Common myeloid progenitor, CD34-positive (primary cell): Measurements from ENCODE around the gene C17orf75.
A peak's percentile ranks its signal among the peaks of the same experiment; 100 is the strongest.

Experiments
- CTCF ChIA-PET: fragments of 350-600 bp; sonication (Branson Sonifier 250); formaldehyde crosslinking; loops from one replicate; lab custom pipeline; 2021; ENCODE audit warnings: antibody characterized with exemption; lab: Charles Lee
- POLR2A ChIA-PET: fragments of 350-600 bp; sonication (Branson Sonifier 250); formaldehyde crosslinking; loops from one replicate; lab custom pipeline; 2021; ENCODE audit warnings: antibody characterized with exemption; lab: Charles Lee
- DNase-seq, 3 donors: peaks; one replicate each; pipeline versions ENCODE4 v3.0.0 to v3.0.0-alpha.2; 2013
- H3K27ac ChIP-seq, 2 experiments: 1 replicate in 1 of 2; 2 replicates in 1 of 2; pipeline ENCODE4 v1.7.0; 2013; ENCODE audit warnings: inconsistent platforms in 2 of 2, low read length in 2 of 2, mild to moderate bottlenecking in 2 of 2, low read depth in 1 of 2, moderate library complexity in 1 of 2; ENCODE audit not compliant: severe bottlenecking in 2 of 2, insufficient read depth in 1 of 2, poor library complexity in 1 of 2
- H3K27me3 ChIP-seq, 5 experiments: replicated peaks in 2 of 5; 1 replicate in 3 of 5; 2 replicates in 2 of 5; pipeline versions ENCODE4 v1.6.1 to v1.7.0; 2013; ENCODE audit warnings: low read length in 4 of 5, mild to moderate bottlenecking in 2 of 5, moderate library complexity in 2 of 5, inconsistent platforms in 1 of 5; ENCODE audit not compliant: insufficient read depth in 5 of 5, control insufficient read depth in 4 of 5
- H3K36me3 ChIP-seq, 4 experiments: 1 replicate in 2 of 4; 2 replicates in 2 of 4; pipeline versions ENCODE4 v1.6.1 to v1.7.0; 2013; ENCODE audit warnings: low read length in 3 of 4, control low read depth in 1 of 4, mild to moderate bottlenecking in 1 of 4; ENCODE audit not compliant: control insufficient read depth in 4 of 4, insufficient read depth in 4 of 4
- H3K4me1 ChIP-seq, 4 experiments: 1 replicate in 3 of 4; 2 replicates in 1 of 4; pipeline versions ENCODE4 v1.6.1 to v1.7.1; 2013; ENCODE audit warnings: low read length in 3 of 4, mild to moderate bottlenecking in 3 of 4, control low read depth in 1 of 4, inconsistent platforms in 1 of 4, moderate library complexity in 1 of 4; ENCODE audit not compliant: control insufficient read depth in 4 of 4, insufficient read depth in 4 of 4; ENCODE audit errors: control extremely low read depth in 1 of 4
- H3K4me3 ChIP-seq, 7 experiments: 1 replicate in 4 of 7; 2 replicates in 3 of 7; pipeline versions ENCODE4 v1.5.1 to v1.7.0; 2013; ENCODE audit warnings: mild to moderate bottlenecking in 7 of 7, low read length in 6 of 7, moderate library complexity in 6 of 7, inconsistent platforms in 2 of 7, low read depth in 2 of 7, control low read depth in 1 of 7; ENCODE audit not compliant: insufficient read depth in 4 of 7, control insufficient read depth in 1 of 7; ENCODE audit errors: extremely low read depth in 1 of 7
- H3K9me3 ChIP-seq, 5 experiments: 1 replicate in 4 of 5; 2 replicates in 1 of 5; pipeline versions ENCODE4 v1.6.1 to v1.7.1; 2013; ENCODE audit warnings: low read length in 4 of 5, mild to moderate bottlenecking in 2 of 5, inconsistent platforms in 1 of 5, low read depth in 1 of 5, moderate library complexity in 1 of 5; ENCODE audit not compliant: control insufficient read depth in 4 of 5, insufficient read depth in 2 of 5; ENCODE audit errors: control extremely low read depth in 1 of 5
- WGBS: methylation state at CpG from one replicate; pipeline ENCODE4 v1.1.5; 2013; ENCODE audit not compliant: insufficient coverage; 5-methylcytosine and 5-hydroxymethylcytosine counted together

Gene C17orf75

GRCh38 chr17:32311028-32311536, 30.9 kb downstream of the C17orf75 start:
- ChIA-PET POLR2A (no interaction called here), CTCF (interaction anchor here (0.9 to 3.0 kb wide), 3 partner anchors 13 to 58 kb away, joined by 3 to 8 read pairs (median 4); no protein-coding TSS in a partner anchor)
- no peak for DNase-seq
- peaks cover 0 to 12% (median 12%) of the 10 kb centered on the region in 4 experiments for H3K4me1 ChIP-seq
- H3K27me3 ChIP-seq = peaks cover 0 to 2% (median 0%) of the 10 kb centered on the region in 5 experiments
- 86% methylated on average over 6 of the region's 9 CpGs for WGBS
- no peaks in the 10 kb centered on the region for H3K36me3 ChIP-seq
- no peaks in the 10 kb centered on the region for H3K9me3 ChIP-seq
- H3K4me3 ChIP-seq = no peak overlapping the region
- no peak overlapping the region for H3K27ac ChIP-seq

- no peak overlapping the region for H3K27ac ChIP-seq
- DNase-seq = no peak
- 13% methylated on average over 3 of the region's 4 CpGs for WGBS
- H3K27me3 ChIP-seq = no peaks in the 10 kb centered on the region
- CTCF ChIA-PET = interaction anchor here (1.0 to 1.4 kb wide), 2 partner anchors 11 to 12 kb away, joined by 3 to 7 read pairs; no protein-coding TSS in a partner anchor
- POLR2A ChIA-PET = no interaction called here
- no peaks in the 10 kb centered on the region for H3K9me3 ChIP-seq
- peak overlapping the region in 1 of 7 experiments; percentile 16 for H3K4me3 ChIP-seq
- H3K36me3 ChIP-seq = no peaks in the 10 kb centered on the region
- H3K4me1 ChIP-seq = peaks cover 0 to 25% (median 17%) of the 10 kb centered on the region in 4 experiments
Observed at GRCh38 chr17:32307658-32308057, 34.3 kb downstream of the C17orf75 start.

GRCh38 chr17:32305049-32305448, 36.9 kb downstream of the C17orf75 start:
- Histone ChIP-seq H3K4me1 (peaks cover 0 to 25% (median 17%) of the 10 kb centered on the region in 4 experiments), H3K9me3 (no peaks in the 10 kb centered on the region), H3K27ac (no peak overlapping the region), H3K4me3 (no peak overlapping the region), H3K27me3 (no peaks in the 10 kb centered on the region), H3K36me3 (no peaks in the 10 kb centered on the region)
- 75% methylated on average over 8 of the region's 9 CpGs for WGBS
- POLR2A ChIA-PET = no interaction called here
- CTCF ChIA-PET = no interaction called here
- DNase-seq = no peak

GRCh38 chr17:32303781-32304288, 38.1 kb downstream of the C17orf75 start:
- ChIA-PET CTCF (interaction anchor here (1.3 to 1.4 kb wide), 2 partner anchors 12 to 17 kb away, joined by 3 read pairs; no protein-coding TSS in a partner anchor), POLR2A (no interaction called here)
- Histone ChIP-seq H3K9me3 (no peaks in the 10 kb centered on the region), H3K36me3 (no peaks in the 10 kb centered on the region), H3K27ac (no peak overlapping the region), H3K4me1 (peaks cover 0 to 33% (median 17%) of the 10 kb centered on the region in 4 experiments), H3K27me3 (no peaks in the 10 kb centered on the region), H3K4me3 (no peak overlapping the region)
- DNase-seq = no peak
- 65% methylated on average over 2 of the region's 2 CpGs for WGBS

- Histone ChIP-seq H3K36me3 (no peaks in the 10 kb centered on the region), H3K9me3 (no peaks in the 10 kb centered on the region), H3K27ac (no peak overlapping the region), H3K4me1 (peaks cover 0 to 31% (median 14%) of the 10 kb centered on the region in 4 experiments), H3K4me3 (no peak overlapping the region), H3K27me3 (no peaks in the 10 kb centered on the region)
- 96% methylated on average over 9 of the region's 10 CpGs for WGBS
- ChIA-PET CTCF (interaction anchor here (1.3 to 1.4 kb wide), 2 partner anchors 12 to 16 kb away, joined by 3 read pairs; no protein-coding TSS in a partner anchor), POLR2A (no interaction called here)
- DNase-seq = no peak
Observed at GRCh38 chr17:32302860-32303649, 38.9 kb downstream of the C17orf75 start.

GRCh38 chr17:32302037-32302436, 39.9 kb downstream of the C17orf75 start:
- no peaks in the 10 kb centered on the region for H3K27me3 ChIP-seq
- no peak overlapping the region for H3K4me3 ChIP-seq
- peaks cover 0 to 23% (median 5%) of the 10 kb centered on the region in 4 experiments for H3K4me1 ChIP-seq
- CTCF ChIA-PET = interaction anchor here (1.2 to 1.4 kb wide), 2 partner anchors 15 to 41 kb away, joined by 3 to 4 read pairs; no protein-coding TSS in a partner anchor
- no peaks in the 10 kb centered on the region for H3K36me3 ChIP-seq
- no peak for DNase-seq
- 100% methylated on average over 1 of the region's 4 CpGs for WGBS
- POLR2A ChIA-PET = no interaction called here
- no peak overlapping the region for H3K27ac ChIP-seq
- H3K9me3 ChIP-seq = no peaks in the 10 kb centered on the region
